BLaER1 (cell line): ENCODE measurements around the gene PAPSS1.

ENCODE experiments used
- H3K27ac ChIP-seq: shearing (Covaris generic); formaldehyde crosslinking; 2 replicates; pipeline ENCODE4 v1.8.1; 2022
- H3K27me3 ChIP-seq: shearing (Covaris generic); formaldehyde crosslinking; 2 replicates; pipeline ENCODE4 v1.8.1; 2022
- H3K36me3 ChIP-seq: shearing (Covaris generic); formaldehyde crosslinking; 2 replicates; pipeline ENCODE4 v1.8.1; 2022
- H3K4me1 ChIP-seq: shearing (Covaris generic); formaldehyde crosslinking; 2 replicates; pipeline ENCODE4 v1.8.1; 2022
- H3K4me2 ChIP-seq: shearing (Covaris generic); formaldehyde crosslinking; 2 replicates; pipeline ENCODE4 v1.8.1; 2022
- H3K4me3 ChIP-seq: shearing (Covaris generic); formaldehyde crosslinking; 2 replicates; pipeline ENCODE4 v1.8.1; 2022
- H3K9ac ChIP-seq: shearing (Covaris generic); formaldehyde crosslinking; 2 replicates; pipeline ENCODE4 v1.8.1; 2022
- H3K9me3 ChIP-seq: shearing (Covaris generic); formaldehyde crosslinking; 2 replicates; pipeline ENCODE4 v1.8.1; 2022
- H4K20me1 ChIP-seq: shearing (Covaris generic); formaldehyde crosslinking; 2 replicates; pipeline ENCODE4 v1.8.1; 2022
- Cebpa-rat ChIP-seq: shearing (Covaris generic); IDR thresholded peaks from 2 replicates; pipeline ENCODE4 v1.8.1; 2022

Gene PAPSS1

GRCh38 chr4:107689912-107690587 lies 30.0 kb downstream of the PAPSS1 start:
- no peak overlapping the region for H3K27ac ChIP-seq
- H4K20me1 ChIP-seq: 0 out of 2 replicates have a peak, but pooled peaks cover 5% of the 10 kb centered on the region
- H3K4me1 ChIP-seq: no peaks in the 10 kb centered on the region
- H3K4me3 ChIP-seq: no peak overlapping the region
- no peak overlapping the region for H3K4me2 ChIP-seq
- no peak overlapping the region for H3K9ac ChIP-seq
- TF ChIP-seq Cebpa-rat: no peak
- H3K9me3 ChIP-seq: no peaks in the 10 kb centered on the region
- peaks cover 63% of the 10 kb centered on the region for H3K36me3 ChIP-seq
- H3K27me3 ChIP-seq: no peaks in the 10 kb centered on the region

- Histone ChIP-seq H3K9me3 (no peaks in the 10 kb centered on the region), H3K9ac (no peak overlapping the region), H3K27ac (no peak overlapping the region), H4K20me1 (no peaks in the 10 kb centered on the region), H3K4me3 (no peak overlapping the region), H3K4me1 (no peaks in the 10 kb centered on the region), H3K36me3 (peaks cover 59% of the 10 kb centered on the region), H3K27me3 (no peaks in the 10 kb centered on the region), H3K4me2 (no peak overlapping the region)
- no peak for TF ChIP-seq Cebpa-rat
Observed at GRCh38 chr4:107688421-107688820, 31.6 kb downstream of the PAPSS1 start.

GRCh38 chr4:107685740-107686139 lies 34.3 kb downstream of the PAPSS1 start:
- Histone ChIP-seq H3K36me3 (peaks cover 45% of the 10 kb centered on the region), H3K27me3 (no peaks in the 10 kb centered on the region), H3K27ac (no peak overlapping the region), H3K9me3 (no peaks in the 10 kb centered on the region), H4K20me1 (no peaks in the 10 kb centered on the region), H3K4me2 (no peak overlapping the region), H3K9ac (no peak overlapping the region), H3K4me3 (no peak overlapping the region), H3K4me1 (no peaks in the 10 kb centered on the region)
- no peak for TF ChIP-seq Cebpa-rat

- no peak overlapping the region for H3K9ac ChIP-seq
- no peaks in the 10 kb centered on the region for H3K4me1 ChIP-seq
- no peak overlapping the region for H3K4me2 ChIP-seq
- peaks cover 46% of the 10 kb centered on the region for H3K36me3 ChIP-seq
- no peak for TF ChIP-seq Cebpa-rat
- H3K9me3 ChIP-seq: peaks cover 8% of the 10 kb centered on the region; the same call in 1 of the 2 replicates
- no peak overlapping the region for H3K4me3 ChIP-seq
- H3K27ac ChIP-seq: no peak overlapping the region
- H3K27me3 ChIP-seq: no peaks in the 10 kb centered on the region
- H4K20me1 ChIP-seq: no peaks in the 10 kb centered on the region
Observed at GRCh38 chr4:107683873-107684272, 36.2 kb downstream of the PAPSS1 start.

- Histone ChIP-seq H3K36me3 (peaks cover 61% of the 10 kb centered on the region), H3K4me1 (no peaks in the 10 kb centered on the region), H3K27me3 (no peaks in the 10 kb centered on the region), H4K20me1 (no peaks in the 10 kb centered on the region), H3K9ac (no peak overlapping the region), H3K9me3 (peaks cover 14% of the 10 kb centered on the region; the same call in 1 of the 2 replicates), H3K27ac (no peak overlapping the region), H3K4me2 (no peak overlapping the region), H3K4me3 (no peak overlapping the region)
- TF ChIP-seq Cebpa-rat: no peak
Observed at GRCh38 chr4:107682306-107682705, 37.7 kb downstream of the PAPSS1 start.

- no peak overlapping the region for H3K9ac ChIP-seq
- no peaks in the 10 kb centered on the region for H3K4me1 ChIP-seq
- no peak for TF ChIP-seq Cebpa-rat
- H3K9me3 ChIP-seq: peaks cover 8% of the 10 kb centered on the region; the same call in 1 of the 2 replicates
- H3K4me2 ChIP-seq: no peak overlapping the region
- no peak overlapping the region for H3K4me3 ChIP-seq
- H3K27ac ChIP-seq: no peak overlapping the region
- H3K36me3 ChIP-seq: peaks cover 22% of the 10 kb centered on the region
- no peaks in the 10 kb centered on the region for H3K27me3 ChIP-seq
- no peaks in the 10 kb centered on the region for H4K20me1 ChIP-seq
Observed at GRCh38 chr4:107669068-107669467, 51.0 kb downstream of the PAPSS1 start.

- no peak overlapping the region for H3K27ac ChIP-seq
- no peaks in the 10 kb centered on the region for H3K9me3 ChIP-seq
- H3K27me3 ChIP-seq: no peaks in the 10 kb centered on the region
- peaks cover 13% of the 10 kb centered on the region for H3K36me3 ChIP-seq
- H3K4me1 ChIP-seq: no peaks in the 10 kb centered on the region
- H4K20me1 ChIP-seq: no peaks in the 10 kb centered on the region
- TF ChIP-seq Cebpa-rat: no peak
- H3K4me2 ChIP-seq: no peak overlapping the region
- H3K9ac ChIP-seq: no peak overlapping the region
- H3K4me3 ChIP-seq: no peak overlapping the region
Observed at GRCh38 chr4:107666134-107666533, 53.9 kb downstream of the PAPSS1 start.

GRCh38 chr4:107665001-107665400 lies 55.0 kb downstream of the PAPSS1 start:
- no peaks in the 10 kb centered on the region for H4K20me1 ChIP-seq
- peaks cover 7% of the 10 kb centered on the region; the same call in 1 of the 2 replicates for H3K36me3 ChIP-seq
- H3K4me3 ChIP-seq: no peak overlapping the region
- TF ChIP-seq Cebpa-rat: no peak
- no peak overlapping the region for H3K9ac ChIP-seq
- no peaks in the 10 kb centered on the region for H3K9me3 ChIP-seq
- H3K4me1 ChIP-seq: no peaks in the 10 kb centered on the region
- H3K4me2 ChIP-seq: no peak overlapping the region
- no peaks in the 10 kb centered on the region for H3K27me3 ChIP-seq
- no peak overlapping the region for H3K27ac ChIP-seq

- Histone ChIP-seq H3K27ac (no peak overlapping the region), H3K36me3 (peaks cover 33% of the 10 kb centered on the region), H3K9me3 (no peaks in the 10 kb centered on the region), H3K9ac (no peak overlapping the region), H3K4me1 (no peaks in the 10 kb centered on the region), H4K20me1 (no peaks in the 10 kb centered on the region), H3K4me3 (no peak overlapping the region), H3K27me3 (no peaks in the 10 kb centered on the region), H3K4me2 (no peak overlapping the region)
- no peak for TF ChIP-seq Cebpa-rat
Observed at GRCh38 chr4:107658400-107659336, 61.4 kb downstream of the PAPSS1 start.

- Histone ChIP-seq H3K36me3 (peaks cover 57% of the 10 kb centered on the region), H3K9ac (no peak overlapping the region), H3K27ac (no peak overlapping the region), H3K9me3 (peaks cover 9% of the 10 kb centered on the region), H4K20me1 (no peaks in the 10 kb centered on the region), H3K4me1 (no peaks in the 10 kb centered on the region), H3K4me2 (no peak overlapping the region), H3K27me3 (no peaks in the 10 kb centered on the region), H3K4me3 (no peak overlapping the region)
- TF ChIP-seq Cebpa-rat: no peak
Observed at GRCh38 chr4:107655289-107655688, 64.7 kb downstream of the PAPSS1 start.
